ENCODE data around the gene SMC1B. TPM values are rescaled to one million over a fixed set of nuclear protein-coding genes. Genes with fewer than 3 reads are reported as not detected.

The SMC1B gene
- total and polyA plus RNA-seq, 7 donors, result not detected

- Histone ChIP-seq H3K9me3 (no peaks in the 10 kb centered on the region), H3K27ac (no peak overlapping the region), H3K36me3 (ENCODE audit: insufficient read depth in 1 of 2, low read depth in 1 of 2) (no peaks in the 10 kb centered on the region), H3K4me1 (no peaks in the 10 kb centered on the region), H3K4me3 (no peak overlapping the region), H3K27me3 (ENCODE audit: insufficient read depth in 3 of 3, low read length in 2 of 3) (no peaks in the 10 kb centered on the region)
- 94 to 96% (median 95%) methylated on average over 6 of the region's 6 CpGs for WGBS, 3 donors
- peak in 1 of 2 donors; percentile 18 for DNase-seq
- intact Hi-C loops (cut with DNase I), result no loop called here
- TF ChIP-seq, protein P1, sequence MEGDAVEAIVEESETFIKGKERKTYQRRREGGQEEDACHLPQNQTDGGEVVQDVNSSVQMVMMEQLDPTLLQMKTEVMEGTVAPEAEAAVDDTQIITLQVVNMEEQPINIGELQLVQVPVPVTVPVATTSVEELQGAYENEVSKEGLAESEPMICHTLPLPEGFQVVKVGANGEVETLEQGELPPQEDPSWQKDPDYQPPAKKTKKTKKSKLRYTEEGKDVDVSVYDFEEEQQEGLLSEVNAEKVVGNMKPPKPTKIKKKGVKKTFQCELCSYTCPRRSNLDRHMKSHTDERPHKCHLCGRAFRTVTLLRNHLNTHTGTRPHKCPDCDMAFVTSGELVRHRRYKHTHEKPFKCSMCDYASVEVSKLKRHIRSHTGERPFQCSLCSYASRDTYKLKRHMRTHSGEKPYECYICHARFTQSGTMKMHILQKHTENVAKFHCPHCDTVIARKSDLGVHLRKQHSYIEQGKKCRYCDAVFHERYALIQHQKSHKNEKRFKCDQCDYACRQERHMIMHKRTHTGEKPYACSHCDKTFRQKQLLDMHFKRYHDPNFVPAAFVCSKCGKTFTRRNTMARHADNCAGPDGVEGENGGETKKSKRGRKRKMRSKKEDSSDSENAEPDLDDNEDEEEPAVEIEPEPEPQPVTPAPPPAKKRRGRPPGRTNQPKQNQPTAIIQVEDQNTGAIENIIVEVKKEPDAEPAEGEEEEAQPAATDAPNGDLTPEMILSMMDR (IDR thresholded peaks at IDR 0.05), result no peak
- no peak for ATAC-seq
Measured at GRCh38 chr22:45453764-45454163, 40.4 kb upstream of the SMC1B start.

- peak in 1 of 2 donors; percentile 38 for DNase-seq
- intact Hi-C loops (cut with DNase I), result no loop called here
- TF ChIP-seq, protein P1 (IDR thresholded peaks at IDR 0.05), result no peak
- 59 to 68% (median 61%) methylated on average over 8 of the region's 8 CpGs for WGBS, 3 donors
- Histone ChIP-seq H3K27me3 (ENCODE audit: insufficient read depth in 3 of 3, low read length in 2 of 3) (no peaks in the 10 kb centered on the region), H3K4me3 (no peak overlapping the region), H3K36me3 (ENCODE audit: insufficient read depth in 1 of 2, low read depth in 1 of 2) (no peaks in the 10 kb centered on the region), H3K4me1 (no peaks in the 10 kb centered on the region), H3K9me3 (no peaks in the 10 kb centered on the region), H3K27ac (no peak overlapping the region)
- ATAC-seq, result no peak
Measured at GRCh38 chr22:45452565-45453379, 39.4 kb upstream of the SMC1B start.

GRCh38 chr22:45451972-45452371, 38.6 kb upstream of the SMC1B start:
- Histone ChIP-seq H3K36me3 (ENCODE audit: insufficient read depth in 1 of 2, low read depth in 1 of 2) (no peaks in the 10 kb centered on the region), H3K4me1 (no peaks in the 10 kb centered on the region), H3K27ac (no peak overlapping the region), H3K4me3 (no peak overlapping the region), H3K9me3 (no peaks in the 10 kb centered on the region), H3K27me3 (ENCODE audit: insufficient read depth in 3 of 3, low read length in 2 of 3) (no peaks in the 10 kb centered on the region)
- DNase-seq (peak in 1 of 2 donors; percentile 25), ATAC-seq (no peak)
- TF ChIP-seq, protein P1 (IDR thresholded peaks at IDR 0.05), result no peak
- 82 to 85% (median 82%) methylated on average over 6 of the region's 6 CpGs for WGBS, 3 donors
- intact Hi-C loops (cut with DNase I), result no loop called here

DNA sequence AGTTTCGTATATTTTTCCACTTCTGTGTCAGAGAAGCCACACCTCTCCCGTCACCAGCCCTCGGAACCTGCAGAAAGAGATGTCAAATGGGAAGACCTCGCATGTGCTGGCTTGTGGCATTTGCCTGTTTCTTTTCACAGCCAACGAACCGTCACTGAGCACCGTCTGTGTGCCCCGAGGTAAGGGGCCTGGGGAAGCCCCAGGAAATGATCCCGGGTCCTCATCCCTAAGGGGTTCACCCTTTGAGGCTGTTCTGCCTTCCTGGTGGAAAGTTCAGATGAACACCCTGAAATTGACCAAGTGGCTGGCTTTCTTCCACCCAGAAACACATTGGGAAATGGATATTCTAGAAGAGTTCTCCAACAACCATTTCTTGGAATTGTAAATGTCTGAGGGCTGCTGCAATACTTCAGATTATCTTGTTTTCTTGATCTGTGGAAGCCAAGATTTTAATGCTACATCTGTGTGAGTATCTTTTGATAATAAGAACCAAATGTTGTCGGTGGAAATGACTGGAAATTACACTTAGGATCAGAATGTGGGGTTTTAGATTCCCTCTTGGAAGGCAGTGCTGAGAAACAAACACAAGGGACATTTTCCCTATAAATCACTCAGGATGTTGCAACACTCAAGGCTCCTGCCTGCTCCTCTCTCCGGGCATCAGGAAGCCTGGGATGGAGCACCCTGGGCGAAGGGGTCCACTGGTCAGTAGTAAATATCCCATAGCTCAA, 37.7 kb upstream of the SMC1B start:
- ATAC-seq (peak in 3 of 4 donors; percentile 45 to 71 (median 56)), DNase-seq (peak; percentile 34 to 59)
- TF ChIP-seq, protein P1 (IDR thresholded peaks at IDR 0.05), result no peak
- Histone ChIP-seq H3K27ac (peak overlapping the region; percentile 46), H3K27me3 (ENCODE audit: insufficient read depth in 3 of 3, low read length in 2 of 3) (no peaks in the 10 kb centered on the region), H3K4me1 (no peaks in the 10 kb centered on the region), H3K9me3 (no peaks in the 10 kb centered on the region), H3K36me3 (ENCODE audit: insufficient read depth in 1 of 2, low read depth in 1 of 2) (no peaks in the 10 kb centered on the region), H3K4me3 (no peak overlapping the region)
- 60 to 72% (median 70%) methylated on average over 12 of the region's 12 CpGs for WGBS, 3 donors
- intact Hi-C loops (cut with DNase I), result no loop called here
